D721Med (cell line): ENCODE results near the gene TBC1D20.

Source experiments
- DNase-seq: peaks from one replicate; pipeline ENCODE4 v3.0.0; 2011; ENCODE audit warnings: low spot score; ENCODE audit not compliant: insufficient read length
- FAIRE-seq: peaks from 2 replicates; lab custom pipeline; 2011; peaks lifted over from hg19 to GRCh38; lab: Jason Lieb, UNC
- TF ChIP-seq, protein P1 (sequence below): IDR thresholded peaks from 2 replicates; pipeline ENCODE4 v1.5.1; 2012; ENCODE audit warnings: mild to moderate bottlenecking, control low read depth; ENCODE audit not compliant: insufficient read depth; ENCODE audit errors: missing control alignments

TBC1D20 gene

DNA sequence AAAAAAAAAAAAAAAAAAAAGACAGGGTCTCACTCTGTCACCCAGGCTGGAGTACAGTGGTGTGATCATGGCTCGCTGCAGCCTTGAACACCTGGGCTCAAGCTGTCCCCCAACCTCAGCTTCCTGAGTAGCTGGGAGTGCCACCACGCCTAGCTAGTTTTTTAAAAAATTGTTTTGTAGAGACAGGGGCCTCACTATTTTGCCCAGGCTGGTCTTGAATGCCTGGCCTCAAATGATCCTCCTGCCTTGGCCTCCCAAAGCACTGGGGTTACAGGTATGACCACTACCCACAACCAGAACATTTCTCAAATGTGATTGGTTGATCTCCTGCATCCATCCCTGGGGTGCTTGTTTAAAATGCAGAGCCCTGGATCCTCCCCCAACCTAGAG, 59.8 kb downstream of the TBC1D20 start:
- TF ChIP-seq, protein P1, sequence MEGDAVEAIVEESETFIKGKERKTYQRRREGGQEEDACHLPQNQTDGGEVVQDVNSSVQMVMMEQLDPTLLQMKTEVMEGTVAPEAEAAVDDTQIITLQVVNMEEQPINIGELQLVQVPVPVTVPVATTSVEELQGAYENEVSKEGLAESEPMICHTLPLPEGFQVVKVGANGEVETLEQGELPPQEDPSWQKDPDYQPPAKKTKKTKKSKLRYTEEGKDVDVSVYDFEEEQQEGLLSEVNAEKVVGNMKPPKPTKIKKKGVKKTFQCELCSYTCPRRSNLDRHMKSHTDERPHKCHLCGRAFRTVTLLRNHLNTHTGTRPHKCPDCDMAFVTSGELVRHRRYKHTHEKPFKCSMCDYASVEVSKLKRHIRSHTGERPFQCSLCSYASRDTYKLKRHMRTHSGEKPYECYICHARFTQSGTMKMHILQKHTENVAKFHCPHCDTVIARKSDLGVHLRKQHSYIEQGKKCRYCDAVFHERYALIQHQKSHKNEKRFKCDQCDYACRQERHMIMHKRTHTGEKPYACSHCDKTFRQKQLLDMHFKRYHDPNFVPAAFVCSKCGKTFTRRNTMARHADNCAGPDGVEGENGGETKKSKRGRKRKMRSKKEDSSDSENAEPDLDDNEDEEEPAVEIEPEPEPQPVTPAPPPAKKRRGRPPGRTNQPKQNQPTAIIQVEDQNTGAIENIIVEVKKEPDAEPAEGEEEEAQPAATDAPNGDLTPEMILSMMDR, result no peak
- FAIRE-seq (no peak), DNase-seq (no peak)

DNA sequence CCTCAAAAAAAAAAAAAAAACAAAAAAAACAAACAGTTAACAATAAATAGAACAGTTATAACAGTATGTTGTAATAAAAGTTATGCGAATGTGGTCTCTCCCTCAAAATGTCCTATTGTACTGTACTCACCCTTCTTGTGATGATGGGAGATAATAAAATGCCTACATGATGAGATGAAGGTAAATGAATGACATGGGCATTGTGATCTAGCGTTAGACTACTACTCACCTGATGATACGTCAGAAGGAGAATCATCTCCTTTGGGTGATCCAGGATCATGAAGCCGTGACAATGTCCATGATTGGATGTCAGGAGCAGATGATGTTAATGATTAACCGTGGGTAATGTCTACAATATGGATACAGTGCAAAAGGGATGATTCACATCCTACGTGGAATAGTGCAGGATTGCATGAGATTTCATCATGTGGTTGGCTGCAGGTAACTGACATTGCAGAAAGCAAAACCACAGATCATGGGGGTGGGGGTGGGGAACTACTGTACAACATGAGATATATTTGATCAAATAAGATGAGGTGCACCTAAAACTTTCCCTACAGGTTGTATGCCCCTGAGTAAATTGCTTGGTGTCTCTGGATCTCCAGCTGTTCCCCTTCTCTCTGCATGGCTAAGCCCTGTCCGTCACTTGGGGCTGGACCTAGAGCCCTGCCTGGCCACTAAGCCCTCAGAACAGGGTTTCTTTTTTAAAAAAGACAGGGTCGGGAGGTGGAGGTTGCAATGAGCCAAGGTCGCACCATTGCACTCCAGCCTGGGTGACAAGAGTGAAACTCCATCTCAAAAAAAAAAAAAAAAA, 60.4 kb downstream of the TBC1D20 start:
- DNase-seq (no peak), FAIRE-seq (no peak)
- TF ChIP-seq, protein P1, result no peak

DNA sequence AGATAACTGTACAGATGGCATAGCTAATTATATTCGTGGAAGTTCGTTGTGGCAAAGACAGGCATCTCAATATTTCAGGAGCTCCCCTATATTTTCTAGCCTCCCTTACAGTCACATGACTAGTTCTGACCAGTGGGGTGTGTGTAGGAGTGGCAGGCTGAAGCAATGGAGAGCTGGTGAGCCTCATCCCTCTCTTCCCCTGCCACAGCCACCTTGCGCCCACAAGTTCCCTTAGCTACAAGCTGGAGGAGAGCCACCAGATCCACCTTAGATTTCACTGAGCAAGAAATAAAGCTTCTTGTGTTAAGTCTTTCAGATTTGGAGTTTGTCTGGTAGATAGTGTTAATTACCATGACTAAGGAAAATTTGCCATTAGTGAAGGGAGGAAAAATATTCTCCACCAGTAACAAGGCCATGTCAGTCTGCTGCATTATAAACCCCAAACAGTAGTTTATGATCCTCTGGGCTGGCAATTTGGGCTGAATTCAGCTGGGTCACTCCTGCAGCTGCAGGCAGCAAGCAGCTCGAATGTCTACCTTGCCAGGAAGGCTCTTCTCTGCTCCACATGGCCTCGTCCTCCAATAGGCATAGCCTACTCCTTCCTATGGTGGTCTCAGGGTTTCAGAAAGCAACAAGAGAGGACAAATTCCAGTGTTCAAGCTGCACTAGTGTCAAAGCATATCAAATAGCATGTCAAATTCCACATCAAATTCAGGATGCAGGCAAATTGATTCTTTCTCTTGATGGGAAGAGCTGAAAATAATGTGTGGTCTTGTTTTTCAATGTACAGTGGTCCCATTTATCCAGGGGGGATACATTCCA, 61.7 kb downstream of the TBC1D20 start:
- DNase-seq (no peak), FAIRE-seq (no peak)
- TF ChIP-seq, protein P1, result no peak

DNA sequence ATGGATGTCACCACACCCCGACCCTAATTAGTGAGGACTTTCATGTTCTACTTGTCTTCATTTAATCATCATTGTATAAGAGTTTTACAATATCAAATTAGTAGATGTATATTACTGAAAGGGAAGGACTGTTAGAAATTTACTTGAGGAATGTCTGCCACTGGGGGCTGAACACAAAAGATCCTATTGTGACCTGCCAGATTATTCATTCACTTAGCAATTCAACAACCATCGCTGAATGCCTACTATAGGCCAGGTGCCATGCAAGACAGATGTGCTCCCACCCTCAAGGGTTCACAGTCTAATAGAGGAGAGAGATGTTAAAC, 62.2 kb downstream of the TBC1D20 start:
- DNase-seq (no peak), FAIRE-seq (no peak)
- TF ChIP-seq, protein P1, result no peak

DNA sequence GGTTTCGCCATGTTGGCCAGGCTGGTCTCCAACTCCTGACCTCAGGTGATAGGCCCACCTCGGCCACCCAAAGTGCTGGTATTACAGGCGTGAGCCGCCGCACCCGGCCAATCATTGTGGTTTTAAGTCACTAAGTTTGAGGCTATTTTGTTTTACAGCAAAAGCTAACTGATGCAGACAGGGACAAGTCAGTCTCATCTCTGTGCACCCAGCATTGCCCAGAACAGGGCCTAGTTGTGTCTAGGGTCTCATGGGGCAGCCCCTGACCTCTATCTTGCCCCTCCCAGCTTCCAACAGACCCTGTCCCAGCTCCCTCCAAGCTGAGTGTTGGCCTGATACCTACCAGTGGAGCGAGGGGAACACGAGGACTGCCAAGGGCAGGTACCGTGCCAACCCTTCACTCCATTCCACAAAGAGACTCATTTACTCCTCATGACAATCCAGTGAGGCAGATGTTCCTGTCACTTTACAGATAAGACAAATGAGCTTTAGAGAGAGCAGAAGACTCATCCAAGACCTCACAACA, 63.1 kb downstream of the TBC1D20 start:
- TF ChIP-seq, protein P1, result no peak
- DNase-seq, result no peak
- FAIRE-seq, result no peak

DNA sequence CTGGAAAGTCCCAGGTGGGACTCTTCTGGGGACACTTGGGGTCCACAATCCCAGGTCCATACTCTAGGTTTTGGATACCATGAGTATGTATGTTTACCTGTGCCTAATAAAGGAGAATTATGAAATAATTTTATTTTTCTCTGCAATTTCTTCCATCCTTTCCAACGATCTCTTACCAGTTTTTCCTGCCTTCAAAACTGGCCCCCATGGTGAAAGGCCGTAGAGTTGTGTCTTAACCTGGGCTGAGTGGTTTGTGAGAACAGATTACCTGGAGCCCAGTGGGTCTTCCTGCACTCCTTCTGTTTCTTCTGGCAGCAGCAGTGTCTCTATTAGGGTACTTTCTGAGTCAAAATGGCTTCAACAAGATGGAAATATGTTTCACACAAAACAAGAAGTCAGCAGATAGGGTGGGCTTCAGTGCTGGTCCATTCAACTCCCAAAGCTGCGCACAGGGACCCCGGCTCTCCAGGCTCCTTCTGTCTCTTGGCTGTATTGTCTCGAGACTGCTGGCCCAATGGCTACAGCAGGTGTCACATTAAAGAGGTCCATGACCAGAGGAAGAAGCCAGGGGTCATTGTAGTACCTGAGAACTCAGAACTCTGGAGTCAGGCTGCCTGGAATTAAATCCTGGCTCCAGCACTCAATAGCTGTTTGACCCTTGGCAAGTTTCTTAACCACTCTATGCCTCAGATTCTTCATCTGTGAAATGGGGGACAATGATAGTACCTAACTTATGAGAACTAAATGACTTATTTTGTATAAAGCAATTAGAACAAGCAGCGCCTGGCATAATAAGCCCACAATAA, 64.7 kb downstream of the TBC1D20 start:
- TF ChIP-seq, protein P1, result no peak
- DNase-seq (no peak), FAIRE-seq (no peak)
